Mucosa of descending colon (tissue), 3 donors: Measurements from ENCODE around the gene PDSS2. TPM values are rescaled to one million over a fixed set of nuclear protein-coding genes. Genes with fewer than 3 reads are reported as not detected.

Experiments
- ATAC-seq: fragments of 200-7000 bp; cut with Tn5 transposase; one replicate; pipeline ENCODE4 v1.9.1; 2020; ENCODE audit warnings: mild to moderate bottlenecking, moderate library complexity
- DNase-seq, 3 donors: peaks; one replicate each; pipeline ENCODE4 v3.0.0-alpha.2; 2020
- H3K36me3 ChIP-seq: fragments of 200-600 bp; one replicate; pipeline ENCODE4 v1.8.0; 2021; ENCODE audit warnings: low read depth, mild to moderate bottlenecking
- H3K4me1 ChIP-seq: fragments of 200-600 bp; one replicate; pipeline ENCODE4 v1.8.0; 2021; ENCODE audit warnings: low read depth, mild to moderate bottlenecking
- H3K4me3 ChIP-seq: fragments of 200-600 bp; one replicate; pipeline ENCODE4 v1.8.0; 2021; ENCODE audit warnings: mild to moderate bottlenecking
- H3K9me3 ChIP-seq: fragments of 200-600 bp; one replicate; pipeline ENCODE4 v1.8.0; 2021; ENCODE audit warnings: mild to moderate bottlenecking
- intact Hi-C, 2 donors: fragments of 100-400 bp; cut with DNase I in 1 of 2; cut with micrococcal nuclease in 1 of 2; formaldehyde crosslinking; loops; one replicate each; pipeline versions ENCODE4 v1.11.0 to v1.11.1; 2022; cut with DNase I, micrococcal nuclease
- total RNA-seq, 3 donors: library from RNA; stranded (reverse); fragmentation: NEBNext Ultra II Directional in 2 of 3; extraction: Animal tissue kit (Norgen Biotek cat#: 25700) in 2 of 3; gene quantifications; one replicate each; pipeline versions ENCODE4 v1.2.1 to v1.2.4, GENCODE V29; 2021 to 2023
- TF ChIP-seq, protein P1 (sequence below): fragments of 200-600 bp; IDR thresholded peaks from one replicate; pipeline ENCODE4 v1.8.0; 2022; ENCODE audit warnings: antibody characterized with exemption, mild to moderate bottlenecking
- donor health status: DM: no; HTN: no; CAD: no; lungs with moderate emphysema.
- donor health status: DM: no; HTN: no; CAD: no.
- donor health status: DM: no; HTN: yes; CAD: no.

Gene PDSS2
- total RNA-seq, 3 donors from 2014 or later = 16.2 to 26.3 (median 25.6) TPM

DNA sequence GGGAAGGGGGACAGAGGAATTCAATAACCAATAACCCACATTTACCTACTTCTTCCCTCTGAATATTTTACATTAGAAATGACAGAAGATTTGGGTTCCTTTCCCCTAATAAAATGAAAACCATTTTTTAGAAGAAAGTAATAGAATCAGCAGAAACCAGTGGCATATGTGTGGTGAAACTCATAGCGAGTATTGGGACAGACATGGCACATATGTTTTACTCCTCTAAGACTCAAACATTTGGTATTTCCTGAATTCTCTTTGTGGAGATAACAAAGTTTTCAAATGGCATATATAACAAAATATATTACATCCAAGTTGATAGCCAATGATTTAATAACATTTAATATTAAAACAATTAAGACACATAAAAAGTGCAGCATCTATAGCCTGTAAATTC is 331.2 kb downstream of the PDSS2 start:
- DNase-seq = no peak
- Histone ChIP-seq H3K4me3 (no peak overlapping the region), H3K4me1 (peaks cover 6% of the 10 kb centered on the region), H3K36me3 (no peaks in the 10 kb centered on the region), H3K9me3 (no peaks in the 10 kb centered on the region)
- TF ChIP-seq, protein P1, sequence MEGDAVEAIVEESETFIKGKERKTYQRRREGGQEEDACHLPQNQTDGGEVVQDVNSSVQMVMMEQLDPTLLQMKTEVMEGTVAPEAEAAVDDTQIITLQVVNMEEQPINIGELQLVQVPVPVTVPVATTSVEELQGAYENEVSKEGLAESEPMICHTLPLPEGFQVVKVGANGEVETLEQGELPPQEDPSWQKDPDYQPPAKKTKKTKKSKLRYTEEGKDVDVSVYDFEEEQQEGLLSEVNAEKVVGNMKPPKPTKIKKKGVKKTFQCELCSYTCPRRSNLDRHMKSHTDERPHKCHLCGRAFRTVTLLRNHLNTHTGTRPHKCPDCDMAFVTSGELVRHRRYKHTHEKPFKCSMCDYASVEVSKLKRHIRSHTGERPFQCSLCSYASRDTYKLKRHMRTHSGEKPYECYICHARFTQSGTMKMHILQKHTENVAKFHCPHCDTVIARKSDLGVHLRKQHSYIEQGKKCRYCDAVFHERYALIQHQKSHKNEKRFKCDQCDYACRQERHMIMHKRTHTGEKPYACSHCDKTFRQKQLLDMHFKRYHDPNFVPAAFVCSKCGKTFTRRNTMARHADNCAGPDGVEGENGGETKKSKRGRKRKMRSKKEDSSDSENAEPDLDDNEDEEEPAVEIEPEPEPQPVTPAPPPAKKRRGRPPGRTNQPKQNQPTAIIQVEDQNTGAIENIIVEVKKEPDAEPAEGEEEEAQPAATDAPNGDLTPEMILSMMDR = no peak
- ATAC-seq = no peak
- intact Hi-C loops = no loop called here

DNA sequence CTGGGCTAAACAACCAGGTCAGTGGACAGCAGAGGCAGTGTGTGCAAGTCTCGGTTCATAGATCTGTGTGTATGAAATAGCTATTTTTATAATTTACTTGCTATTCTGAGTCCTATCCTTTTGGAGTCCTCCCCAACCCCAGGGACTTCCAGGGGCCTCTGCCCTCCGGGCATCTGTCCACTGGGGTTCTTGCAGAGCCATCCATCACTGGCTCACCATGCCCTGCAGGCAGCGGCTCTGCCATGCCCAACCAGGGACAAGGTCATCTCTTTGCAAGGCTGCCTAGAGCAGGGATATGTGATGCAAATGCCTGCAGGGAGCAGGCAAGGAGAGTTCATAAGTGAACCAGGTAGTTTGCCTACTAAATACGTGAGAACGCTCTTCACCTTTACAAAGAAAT is 333.6 kb downstream of the PDSS2 start:
- intact Hi-C loops = no loop called here
- H3K4me3 ChIP-seq = no peak overlapping the region
- no peak for ATAC-seq
- DNase-seq = no peak
- no peaks in the 10 kb centered on the region for H3K36me3 ChIP-seq
- H3K9me3 ChIP-seq = no peaks in the 10 kb centered on the region
- H3K4me1 ChIP-seq = peaks cover 6% of the 10 kb centered on the region
- TF ChIP-seq, protein P1 = no peak

DNA sequence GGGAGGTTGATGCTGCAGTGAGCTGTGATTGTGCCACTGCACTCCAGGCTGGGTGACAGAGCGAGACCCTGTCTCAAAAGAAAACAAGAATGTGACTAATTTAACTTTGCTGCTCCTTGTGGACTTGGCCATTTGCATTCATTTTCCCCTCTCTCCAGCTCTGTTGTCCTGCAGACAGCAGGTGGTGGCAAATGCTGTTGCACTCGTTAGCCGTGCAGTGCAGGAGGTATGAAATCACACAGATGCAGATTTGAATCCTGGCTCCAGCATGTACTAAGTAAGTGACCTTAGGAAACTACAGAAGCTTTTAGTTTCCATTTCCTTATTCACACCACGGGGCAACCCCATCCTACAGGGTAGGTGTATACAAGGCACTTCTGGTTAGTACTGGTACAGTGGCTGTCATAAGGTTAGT is 334.4 kb downstream of the PDSS2 start:
- TF ChIP-seq, protein P1 = no peak
- Histone ChIP-seq H3K36me3 (no peaks in the 10 kb centered on the region), H3K4me1 (peaks cover 6% of the 10 kb centered on the region), H3K9me3 (no peaks in the 10 kb centered on the region), H3K4me3 (no peak overlapping the region)
- DNase-seq = peak in 1 of 3 donors; percentile 24
- ATAC-seq = peak; percentile 93
- intact Hi-C loops = no loop called here

DNA sequence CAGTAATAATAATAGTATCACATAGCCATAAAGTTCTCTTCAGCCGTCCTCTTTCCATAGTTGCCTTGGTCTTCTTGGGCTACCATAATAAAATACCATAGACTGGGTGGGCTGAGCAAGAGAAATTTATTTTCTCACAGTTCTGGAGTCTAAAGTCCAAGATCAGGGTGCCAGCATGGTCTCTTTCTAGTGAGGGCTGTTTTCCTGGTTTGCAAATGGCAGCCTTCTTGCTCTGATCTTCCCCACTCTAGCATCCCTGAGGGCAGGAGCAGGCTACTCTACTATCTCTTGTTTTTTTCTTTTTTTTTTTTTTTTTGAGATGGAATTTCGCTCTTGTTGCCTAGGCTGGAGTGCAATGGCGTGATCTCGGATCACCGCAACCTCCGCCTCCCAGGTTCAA is 335.9 kb downstream of the PDSS2 start:
- intact Hi-C loops = no loop called here
- Histone ChIP-seq H3K4me1 (no peaks in the 10 kb centered on the region), H3K4me3 (no peak overlapping the region), H3K36me3 (no peaks in the 10 kb centered on the region), H3K9me3 (no peaks in the 10 kb centered on the region)
- DNase-seq (no peak), ATAC-seq (no peak)
- TF ChIP-seq, protein P1 = no peak

DNA sequence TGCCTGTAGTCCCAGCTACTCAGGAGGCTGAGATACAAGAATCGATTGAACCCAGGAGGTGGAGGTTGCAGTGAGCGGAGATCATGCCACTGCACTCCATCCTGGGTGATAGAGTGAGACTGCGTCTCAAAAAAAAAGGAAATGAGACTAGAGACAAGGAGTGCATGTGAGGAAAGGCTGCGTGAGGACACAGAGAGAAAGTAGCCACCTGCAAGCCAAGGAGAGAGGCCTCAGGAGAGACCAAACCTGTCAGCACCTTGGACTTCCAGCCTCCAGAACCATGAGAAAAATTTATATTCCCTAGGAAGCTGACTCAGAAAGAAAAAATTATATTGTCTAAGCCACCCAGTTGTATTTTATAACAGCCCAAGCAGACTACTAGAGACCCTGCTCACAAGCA is 336.6 kb downstream of the PDSS2 start:
- no peak for DNase-seq
- Histone ChIP-seq H3K9me3 (no peaks in the 10 kb centered on the region), H3K4me1 (no peaks in the 10 kb centered on the region), H3K4me3 (no peak overlapping the region), H3K36me3 (no peaks in the 10 kb centered on the region)
- intact Hi-C loops = no loop called here
- no peak for ATAC-seq
- TF ChIP-seq, protein P1 = no peak

DNA sequence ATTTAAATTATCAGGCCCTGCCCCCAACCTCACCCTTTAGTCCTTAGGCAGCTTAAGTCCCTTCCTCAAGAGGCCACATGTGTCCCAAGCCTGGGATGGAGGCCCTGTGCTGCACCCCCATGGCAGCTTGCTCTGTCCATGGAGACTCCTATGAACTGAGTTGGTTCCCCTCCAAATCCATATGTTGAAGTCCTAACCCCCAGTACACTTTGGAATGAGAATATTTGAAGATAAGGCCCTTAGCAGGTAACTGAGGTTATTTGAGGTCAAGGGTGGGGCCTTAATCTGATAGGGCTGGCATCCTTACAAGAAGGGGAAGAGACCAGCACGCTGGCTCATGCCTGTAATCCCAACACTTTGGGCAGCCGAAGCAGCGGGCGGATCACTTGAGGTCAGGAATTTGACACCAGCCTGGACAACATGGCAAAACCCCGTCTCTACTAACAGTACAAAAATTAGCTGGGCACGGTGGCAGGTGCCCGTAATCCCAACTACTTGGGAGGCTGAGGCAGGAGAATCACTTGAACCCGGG is 337.3 kb downstream of the PDSS2 start:
- no peaks in the 10 kb centered on the region for H3K36me3 ChIP-seq
- no peaks in the 10 kb centered on the region for H3K4me1 ChIP-seq
- no peak overlapping the region for H3K4me3 ChIP-seq
- ATAC-seq (no peak), DNase-seq (peak in 1 of 3 donors; percentile 19)
- intact Hi-C loops = no loop called here
- H3K9me3 ChIP-seq = no peaks in the 10 kb centered on the region
- TF ChIP-seq, protein P1 = no peak
